ENCODE measurements around the gene GGPS1.

Gene GGPS1

DNA sequence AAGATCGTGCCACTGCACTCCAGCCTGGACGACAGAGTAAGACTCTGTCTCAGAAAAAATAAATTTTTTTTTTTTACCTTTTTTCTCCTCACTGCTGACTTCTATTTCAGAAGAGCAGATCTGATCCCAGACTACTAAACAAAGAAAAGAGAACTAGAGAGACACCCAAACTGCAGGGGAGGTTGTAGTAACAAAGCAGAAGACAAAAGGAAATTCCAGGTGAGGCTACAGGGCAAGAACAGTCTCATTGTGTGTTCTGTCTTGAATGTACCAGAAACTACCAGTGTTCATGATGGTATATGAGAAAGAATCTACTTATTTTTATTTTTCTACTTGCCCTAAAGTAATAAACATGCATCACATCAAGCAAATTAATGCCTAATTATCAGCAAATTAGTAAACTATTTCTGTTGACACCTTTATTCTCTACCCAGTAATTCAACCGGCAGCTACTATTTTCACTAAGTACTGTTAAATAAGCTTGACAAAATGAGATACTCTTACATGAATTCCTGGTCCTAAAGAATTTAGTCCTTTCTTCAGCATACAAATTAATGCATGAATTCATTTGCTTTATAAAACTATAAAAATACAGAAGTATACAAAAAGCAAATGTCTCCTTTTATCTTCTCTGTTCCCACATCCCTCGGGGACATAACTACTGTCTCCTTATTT, 41.0 kb upstream of the GGPS1 start:
- TF ChIP-seq CTCF (IDR thresholded peaks at IDR 0.05), result no peak
- no peak for TF ChIP-seq ZFX (IDR thresholded peaks at IDR 0.05; ENCODE audit: borderline replicate concordance)

GRCh38 chr1:235289859-235290739, 38.3 kb upstream of the GGPS1 start:
- TF ChIP-seq CTCF (IDR thresholded peaks at IDR 0.05) (no peak), ZFX (IDR thresholded peaks at IDR 0.05; ENCODE audit: borderline replicate concordance) (no peak)
- H3K27ac ChIP-seq, result no peak overlapping the region

More for the DNA sequence above, 41.0 kb upstream of the GGPS1 start:
- H3K27ac ChIP-seq, result no peak overlapping the region

DNA sequence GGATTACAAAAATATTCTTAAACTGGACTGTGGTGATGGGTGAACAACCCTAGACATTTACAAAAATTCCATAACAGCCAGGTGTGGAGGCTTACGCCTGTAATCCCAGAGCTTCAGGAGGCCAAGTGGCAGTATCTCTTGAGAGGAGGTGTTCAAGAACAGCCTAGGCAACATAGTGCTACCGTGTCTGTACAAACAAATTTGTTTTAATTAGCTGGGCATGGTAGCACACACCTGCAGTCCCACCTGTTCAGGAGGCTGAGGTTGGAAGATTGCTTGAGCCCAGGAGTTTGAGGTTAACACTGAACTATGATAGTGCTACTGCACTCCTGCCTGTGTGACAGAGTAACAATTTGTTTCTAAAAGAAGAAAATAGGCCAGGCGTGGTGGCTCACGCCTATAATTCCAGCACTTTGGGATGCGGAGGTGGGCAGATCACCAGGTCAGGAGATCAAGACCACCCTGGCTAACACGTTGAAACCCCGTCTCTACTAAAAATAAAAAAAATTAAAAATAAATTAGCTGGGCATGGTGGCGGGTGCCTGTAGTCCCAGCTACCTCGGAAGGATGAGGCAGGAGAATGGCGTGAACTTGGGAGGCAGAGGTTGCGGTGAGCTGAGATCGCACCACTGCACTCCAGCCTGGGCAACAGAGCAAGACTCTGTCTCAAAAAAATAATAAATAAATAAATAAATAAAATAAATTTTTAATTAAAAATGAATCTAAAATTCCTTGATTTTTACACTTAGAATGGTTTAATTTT, 37.4 kb upstream of the GGPS1 start:
- TF ChIP-seq CTCF (IDR thresholded peaks at IDR 0.05) (no peak), ZFX (IDR thresholded peaks at IDR 0.05; ENCODE audit: borderline replicate concordance) (no peak)
- no peak overlapping the region for H3K27ac ChIP-seq

- no peak overlapping the region for H3K27ac ChIP-seq
- TF ChIP-seq CTCF (IDR thresholded peaks at IDR 0.05) (no peak), ZFX (IDR thresholded peaks at IDR 0.05; ENCODE audit: borderline replicate concordance) (no peak)
These were observed 36.7 kb upstream of the GGPS1 start for GRCh38 chr1:235291599-235292091.

- TF ChIP-seq ZFX (IDR thresholded peaks at IDR 0.05; ENCODE audit: borderline replicate concordance) (no peak), CTCF (IDR thresholded peaks at IDR 0.05) (no peak)
- H3K27ac ChIP-seq, result no peak overlapping the region
These were observed 35.6 kb upstream of the GGPS1 start for GRCh38 chr1:235292790-235293189.

GRCh38 chr1:235293322-235293942, 34.9 kb upstream of the GGPS1 start:
- no peak for TF ChIP-seq CTCF (IDR thresholded peaks at IDR 0.05)
- TF ChIP-seq ZFX (IDR thresholded peaks at IDR 0.05; ENCODE audit: borderline replicate concordance), result no peak
- H3K27ac ChIP-seq, result no peak overlapping the region
